Muscle of leg (tissue), 11 donors: Measurements from ENCODE around the gene SSBP2. TPM values are rescaled to one million over a fixed set of nuclear protein-coding genes. Genes with fewer than 3 reads are reported as not detected.

Experiments
- DNase-seq: peaks from one replicate; pipeline ENCODE4 v3.0.0; 2013
- H3K27ac ChIP-seq: one replicate; pipeline ENCODE4 v1.5.1; 2013; ENCODE audit warnings: mild to moderate bottlenecking, low read length, control low read depth
- H3K27me3 ChIP-seq: one replicate; pipeline ENCODE4 v1.6.1; 2013; ENCODE audit warnings: low read length; ENCODE audit not compliant: control insufficient read depth, insufficient read depth
- H3K36me3 ChIP-seq: one replicate; pipeline ENCODE4 v1.6.1; 2013; ENCODE audit warnings: low read length; ENCODE audit not compliant: control insufficient read depth, insufficient read depth
- H3K4me1 ChIP-seq: one replicate; pipeline ENCODE4 v1.6.1; 2013; ENCODE audit warnings: low read length; ENCODE audit not compliant: control insufficient read depth, insufficient read depth
- H3K4me3 ChIP-seq: one replicate; pipeline ENCODE4 v1.5.1; 2013; ENCODE audit warnings: low read length, control low read depth
- H3K9me3 ChIP-seq: replicated peaks from 2 replicates; pipeline ENCODE4 v1.6.1; 2013; ENCODE audit warnings: low read depth, low read length; ENCODE audit not compliant: control insufficient read depth
- WGBS: methylation state at CpG from one replicate; pipeline ENCODE4 v1.1.5; 2013; ENCODE audit warnings: missing lambda C conversion rate; ENCODE audit not compliant: insufficient coverage; 5-methylcytosine and 5-hydroxymethylcytosine counted together
- polyA plus RNA-seq, 8 donors: library from polyadenylated mRNA; unstranded; fragments of 120-200 nt; gene quantifications; one replicate each; pipeline versions ENCODE4 v1.2.1 to v1.2.3, GENCODE V29; 2013; ENCODE audit warnings: inconsistent platforms in 1 of 8, low replicate concordance in 1 of 8; ENCODE audit not compliant: insufficient read length in 8 of 8, insufficient read depth in 1 of 8
- total RNA-seq: library from RNA; stranded (reverse); fragments of 120-200 nt; gene quantifications from one replicate; pipeline ENCODE4 v1.2.4, GENCODE V29; 2013

Gene SSBP2
- total and polyA plus RNA-seq, 9 donors: 40.8 to 57.8 (median 51.9) TPM

DNA sequence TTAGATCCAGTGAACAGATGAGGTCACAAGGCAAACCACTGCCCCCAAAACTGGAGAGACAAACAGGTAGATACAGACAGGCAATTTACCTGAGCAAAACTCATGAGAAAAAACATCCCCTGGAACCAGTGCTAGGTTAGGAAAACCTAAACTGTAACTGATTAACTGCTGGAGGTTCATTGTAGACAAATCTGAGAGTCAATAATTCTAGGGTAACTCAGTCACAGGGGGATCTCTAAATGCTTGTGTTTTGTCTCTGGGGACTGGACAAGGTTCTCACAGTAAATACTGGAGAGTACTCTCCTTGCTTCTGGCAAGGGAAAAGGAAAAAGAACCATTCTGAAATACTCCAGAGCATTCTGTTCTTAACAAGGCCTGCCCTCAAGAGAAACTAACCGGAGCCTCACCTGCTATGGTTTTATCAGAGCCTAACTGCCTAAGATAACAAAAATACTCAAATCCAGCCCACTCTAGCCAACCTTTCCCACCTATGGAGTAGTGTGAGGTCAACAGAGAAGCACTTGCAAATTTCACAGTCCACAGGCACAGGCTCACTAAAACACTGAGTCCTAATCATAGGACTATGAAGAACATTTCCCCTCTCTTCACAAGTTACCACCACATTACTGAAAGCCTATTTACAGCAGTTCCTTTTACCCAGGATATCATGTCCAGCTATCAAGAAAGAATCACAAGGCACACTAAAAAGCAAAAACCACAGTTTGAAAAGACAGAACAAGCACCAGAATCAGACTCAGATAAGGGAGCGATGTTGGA, 217.1 kb downstream of the SSBP2 start:
- no peak overlapping the region for H3K4me3 ChIP-seq
- H3K9me3 ChIP-seq: no peaks in the 10 kb centered on the region
- no peaks in the 10 kb centered on the region for H3K27me3 ChIP-seq
- H3K36me3 ChIP-seq: peaks cover 2% of the 10 kb centered on the region
- no peak overlapping the region for H3K27ac ChIP-seq
- no peak for DNase-seq
- no peaks in the 10 kb centered on the region for H3K4me1 ChIP-seq
- WGBS: no CpG with 5 or more reads among the region's 2 CpGs

DNA sequence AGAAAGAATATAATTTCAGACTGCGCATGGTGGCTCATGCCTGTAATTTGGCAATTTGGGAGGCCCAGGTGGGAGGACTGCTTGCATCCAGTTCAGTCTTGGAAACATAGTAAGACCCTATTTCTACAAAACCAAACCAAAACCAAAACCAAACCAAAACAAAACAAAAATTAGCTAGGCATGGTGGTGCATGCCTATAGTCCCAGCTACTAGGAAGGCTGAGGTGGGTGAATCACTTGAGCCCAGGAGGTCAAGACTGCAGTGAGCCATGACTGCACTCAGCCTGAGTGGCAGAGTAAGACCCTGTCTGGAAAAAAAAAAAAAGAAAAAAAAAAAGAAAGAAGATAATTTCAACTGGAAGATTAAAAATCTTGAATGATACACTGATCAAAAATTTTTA, 220.0 kb downstream of the SSBP2 start:
- Histone ChIP-seq H3K9me3 (no peaks in the 10 kb centered on the region), H3K36me3 (peaks cover 2% of the 10 kb centered on the region), H3K4me1 (no peaks in the 10 kb centered on the region), H3K4me3 (no peak overlapping the region), H3K27me3 (no peaks in the 10 kb centered on the region), H3K27ac (no peak overlapping the region)
- DNase-seq: no peak
- WGBS: no CpG with 5 or more reads among the region's 1 CpG

DNA sequence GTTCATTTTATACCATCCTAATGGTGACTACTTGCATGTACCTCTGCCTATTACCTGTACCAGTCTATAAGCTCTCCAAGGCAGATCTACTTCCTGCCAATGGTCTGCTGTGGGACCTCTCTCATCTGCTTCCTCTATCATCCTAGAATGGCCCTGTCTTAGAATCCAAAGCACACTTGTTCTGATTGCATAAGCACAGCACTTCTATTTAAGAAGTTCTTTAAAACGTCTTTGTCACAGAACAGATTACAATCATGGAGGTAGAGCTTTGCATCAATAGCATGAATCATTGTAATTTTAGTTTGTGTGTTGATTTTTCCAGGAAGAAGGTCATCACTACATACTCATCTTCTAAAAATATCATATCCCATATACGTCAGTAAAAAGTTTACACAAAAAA, 225.2 kb downstream of the SSBP2 start:
- peaks cover 2% of the 10 kb centered on the region for H3K36me3 ChIP-seq
- no CpG with 5 or more reads among the region's 2 CpGs for WGBS
- no peak for DNase-seq
- H3K27me3 ChIP-seq: no peaks in the 10 kb centered on the region
- H3K4me3 ChIP-seq: no peak overlapping the region
- no peaks in the 10 kb centered on the region for H3K9me3 ChIP-seq
- H3K27ac ChIP-seq: no peak overlapping the region
- H3K4me1 ChIP-seq: no peaks in the 10 kb centered on the region

DNA sequence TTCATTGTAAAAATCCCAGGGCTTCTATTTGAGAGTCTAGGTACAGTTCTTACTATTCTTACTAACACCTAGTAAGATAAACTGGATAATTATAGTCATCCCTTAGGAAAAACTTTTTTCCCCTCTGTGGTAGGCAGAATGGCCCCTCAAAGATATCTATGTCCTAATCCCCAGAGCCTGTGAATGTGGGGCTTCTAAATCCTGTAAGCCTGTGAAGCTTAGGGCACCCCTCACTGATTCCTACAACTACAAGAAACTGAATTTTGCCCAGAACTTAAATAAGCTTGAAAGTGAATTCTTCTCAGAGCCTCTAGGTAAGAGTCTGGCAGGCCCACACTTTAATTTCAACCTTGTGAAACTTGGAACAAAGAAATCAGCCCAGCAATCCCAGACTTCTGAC, 226.9 kb downstream of the SSBP2 start:
- Histone ChIP-seq H3K27me3 (no peaks in the 10 kb centered on the region), H3K4me3 (no peak overlapping the region), H3K27ac (no peak overlapping the region), H3K36me3 (no peaks in the 10 kb centered on the region), H3K4me1 (no peaks in the 10 kb centered on the region), H3K9me3 (no peaks in the 10 kb centered on the region)
- no peak for DNase-seq

DNA sequence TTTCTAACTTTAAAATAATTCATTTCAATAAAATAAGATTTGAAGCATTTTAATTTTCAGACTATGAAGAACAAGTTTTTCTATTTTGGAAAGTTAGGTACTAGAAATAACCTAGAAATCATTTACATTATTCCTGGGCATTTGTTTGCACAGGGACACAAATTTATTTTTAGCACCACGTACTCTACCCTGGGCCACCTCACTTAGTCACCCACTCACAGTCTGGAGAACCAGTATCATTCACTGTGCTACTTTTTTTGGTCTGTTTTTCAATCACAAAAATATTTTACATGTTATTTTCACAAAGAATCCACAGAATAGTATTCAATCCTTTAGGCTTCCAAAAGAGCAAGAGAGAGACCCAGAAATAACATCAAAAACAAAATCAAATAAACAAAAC, 228.3 kb downstream of the SSBP2 start:
- H3K27ac ChIP-seq: no peak overlapping the region
- no peak overlapping the region for H3K4me3 ChIP-seq
- no peaks in the 10 kb centered on the region for H3K4me1 ChIP-seq
- WGBS: 86% methylated on average over 1 of the region's 1 CpG
- no peaks in the 10 kb centered on the region for H3K36me3 ChIP-seq
- no peaks in the 10 kb centered on the region for H3K27me3 ChIP-seq
- DNase-seq: no peak
- H3K9me3 ChIP-seq: no peaks in the 10 kb centered on the region

DNA sequence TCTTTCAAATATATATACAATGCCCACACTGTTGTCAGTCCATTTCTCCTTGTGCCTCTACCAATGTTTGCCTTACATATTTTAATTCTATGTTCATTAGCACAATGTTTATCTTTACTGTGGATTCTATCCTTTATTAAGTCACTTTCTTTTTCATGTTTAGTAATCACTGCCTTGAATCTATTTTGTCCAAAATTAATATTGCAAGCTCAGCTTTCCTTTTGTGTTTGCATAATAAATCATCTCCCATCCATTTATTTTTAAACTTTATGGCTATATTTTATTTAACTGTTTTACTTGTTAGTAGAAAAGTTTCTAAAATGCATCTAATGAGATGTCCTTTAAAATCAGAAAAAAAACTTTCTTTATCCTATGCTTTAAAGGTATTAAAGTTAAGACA, 230.1 kb downstream of the SSBP2 start:
- no peaks in the 10 kb centered on the region for H3K36me3 ChIP-seq
- DNase-seq: no peak
- H3K27ac ChIP-seq: no peak overlapping the region
- H3K27me3 ChIP-seq: no peaks in the 10 kb centered on the region
- no peak overlapping the region for H3K4me3 ChIP-seq
- no peaks in the 10 kb centered on the region for H3K9me3 ChIP-seq
- H3K4me1 ChIP-seq: no peaks in the 10 kb centered on the region

DNA sequence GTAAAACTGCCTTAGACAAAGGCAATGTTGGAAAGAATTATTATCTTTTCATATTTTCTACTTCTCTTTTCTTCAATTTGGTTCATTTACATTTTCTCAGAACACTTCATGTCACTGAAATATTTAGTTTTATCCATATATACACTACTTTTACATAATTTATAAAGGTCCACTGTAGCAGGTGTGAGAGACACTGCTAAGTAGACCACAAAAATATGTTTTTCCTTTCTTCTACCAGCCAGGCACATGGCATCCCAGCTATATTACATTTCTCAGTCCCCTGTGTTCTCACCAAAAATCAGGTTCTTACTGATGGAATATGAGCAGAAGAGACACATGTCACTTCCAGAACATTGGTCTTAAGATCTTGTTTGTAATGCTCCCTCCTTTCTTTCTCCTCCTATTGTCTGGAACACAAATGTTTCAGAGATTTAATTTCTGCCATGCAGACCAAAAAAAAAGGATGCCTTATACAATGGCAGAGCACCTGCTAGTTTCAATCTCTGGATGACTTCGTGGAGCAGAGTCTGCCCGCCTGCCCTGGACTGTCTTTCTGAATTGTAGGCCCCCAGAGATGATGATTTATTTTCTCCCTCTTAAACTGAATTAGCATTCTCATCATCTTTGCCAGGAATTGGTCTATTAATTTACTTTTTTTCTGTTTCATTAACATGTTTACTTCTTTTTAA, 231.5 kb downstream of the SSBP2 start:
- DNase-seq: no peak
- no CpG with 5 or more reads among the region's 2 CpGs for WGBS
- Histone ChIP-seq H3K27ac (no peak overlapping the region), H3K36me3 (no peaks in the 10 kb centered on the region), H3K4me1 (no peaks in the 10 kb centered on the region), H3K9me3 (no peaks in the 10 kb centered on the region), H3K4me3 (no peak overlapping the region), H3K27me3 (no peaks in the 10 kb centered on the region)

DNA sequence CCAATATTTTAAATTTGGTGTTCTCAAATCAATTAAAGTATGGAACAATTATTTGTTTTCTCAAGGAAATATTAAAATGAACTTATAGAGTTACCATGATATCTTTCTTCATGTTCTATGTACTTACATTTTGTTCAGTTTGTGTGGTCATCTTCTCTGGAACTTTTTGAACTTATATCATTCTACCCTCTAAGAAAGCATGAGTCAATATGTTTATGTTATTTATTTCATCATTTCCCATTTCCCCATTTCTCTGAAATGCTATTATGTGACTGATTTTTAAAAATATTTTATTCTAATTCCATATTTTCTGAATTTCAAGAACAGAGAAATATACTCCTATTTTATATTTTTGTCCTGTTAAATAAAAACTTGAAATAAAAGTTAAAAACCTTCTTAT, 233.4 kb downstream of the SSBP2 start:
- Histone ChIP-seq H3K36me3 (no peaks in the 10 kb centered on the region), H3K27ac (no peak overlapping the region), H3K4me3 (no peak overlapping the region), H3K9me3 (no peaks in the 10 kb centered on the region), H3K27me3 (no peaks in the 10 kb centered on the region), H3K4me1 (no peaks in the 10 kb centered on the region)
- DNase-seq: no peak

DNA sequence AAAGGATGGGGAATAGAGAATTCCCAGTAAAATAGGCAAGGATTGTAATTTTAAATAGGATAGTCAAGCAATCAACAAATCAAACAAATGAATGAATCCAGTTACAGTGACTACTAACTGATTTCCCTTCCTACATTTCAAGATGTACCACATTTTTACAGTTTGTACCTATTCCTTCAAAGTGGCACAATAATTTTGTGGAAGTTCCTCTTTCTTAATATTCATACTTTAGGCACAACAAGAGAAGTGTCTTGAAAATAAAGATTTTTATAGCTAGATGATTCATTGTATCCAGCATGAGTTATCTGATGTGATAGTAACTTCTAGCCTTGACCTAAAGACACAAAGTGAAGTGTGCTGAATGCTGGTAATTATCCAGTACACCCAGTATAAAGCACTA, 234.8 kb downstream of the SSBP2 start:
- Histone ChIP-seq H3K4me3 (no peak overlapping the region), H3K36me3 (no peaks in the 10 kb centered on the region), H3K4me1 (no peaks in the 10 kb centered on the region), H3K27me3 (no peaks in the 10 kb centered on the region), H3K9me3 (no peaks in the 10 kb centered on the region), H3K27ac (no peak overlapping the region)
- DNase-seq: no peak

DNA sequence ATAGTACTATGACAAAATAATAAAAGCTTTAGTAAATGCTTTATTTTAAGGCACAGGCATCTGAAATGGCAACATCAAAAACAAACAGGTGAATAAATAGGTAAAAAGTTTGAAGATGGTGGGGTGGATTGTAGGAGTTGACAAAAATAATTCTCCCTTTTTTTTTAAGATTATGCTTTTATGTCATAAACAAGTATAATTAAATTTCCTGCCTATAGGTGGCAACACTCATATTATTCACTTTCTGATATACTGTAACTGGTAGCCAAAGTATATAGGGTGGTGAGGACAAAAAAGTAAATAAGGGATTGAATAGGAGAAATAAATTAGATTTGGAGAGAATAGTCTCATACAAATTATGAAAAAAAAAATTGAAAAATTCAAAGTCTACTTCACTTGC, 236.9 kb downstream of the SSBP2 start:
- no peak overlapping the region for H3K27ac ChIP-seq
- no peaks in the 10 kb centered on the region for H3K4me1 ChIP-seq
- no peaks in the 10 kb centered on the region for H3K36me3 ChIP-seq
- H3K9me3 ChIP-seq: no peaks in the 10 kb centered on the region
- H3K27me3 ChIP-seq: no peaks in the 10 kb centered on the region
- H3K4me3 ChIP-seq: no peak overlapping the region
- no peak for DNase-seq

DNA sequence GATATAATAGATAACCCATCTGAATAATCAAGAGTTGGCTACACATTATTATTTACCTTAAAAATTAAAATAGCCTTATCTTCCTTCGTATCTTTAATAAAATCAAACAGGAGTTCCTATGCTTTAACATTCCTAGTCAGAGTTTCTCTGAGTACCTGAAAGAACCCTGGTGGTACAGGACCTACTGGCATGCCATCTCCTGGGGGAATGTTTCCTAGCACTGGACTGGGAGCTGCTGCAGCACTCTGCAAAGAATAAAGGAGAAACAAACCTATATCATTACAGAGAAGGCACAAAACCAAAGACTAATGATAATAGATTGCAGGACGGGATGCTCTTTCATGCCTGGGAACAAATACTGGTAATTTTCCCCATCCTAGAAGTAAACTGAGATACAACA, 237.4 kb downstream of the SSBP2 start:
- H3K36me3 ChIP-seq: no peaks in the 10 kb centered on the region
- no peaks in the 10 kb centered on the region for H3K4me1 ChIP-seq
- no peak for DNase-seq
- WGBS: no CpG with 5 or more reads among the region's 2 CpGs
- no peaks in the 10 kb centered on the region for H3K27me3 ChIP-seq
- no peak overlapping the region for H3K4me3 ChIP-seq
- H3K9me3 ChIP-seq: no peaks in the 10 kb centered on the region
- no peak overlapping the region for H3K27ac ChIP-seq
